GM12878 (cell line): ENCODE measurements around the gene PCSK9. TPM values are rescaled to one million over a fixed set of nuclear protein-coding genes. Genes with fewer than 3 reads are reported as not detected.

Experiments
- ATAC-seq: fragments of 200-7000 bp; cut with Tn5 transposase; 3 replicates; pipeline ENCODE4 v1.9.1; 2020; ENCODE audit warnings: mild to moderate bottlenecking, moderate library complexity
- BruUV-seq: library from RNA; stranded (reverse); fragments of 400-500 nt; replicated peaks from 2 replicates; lab custom pipeline; 2021; lab: Mats Ljungman, UMichigan
- CTCF ChIA-PET: fragments of 300-600 bp; sonication (Branson Sonifier 250); formaldehyde crosslinking; extraction: SDS; loops from one replicate; lab custom pipeline; 2021; ENCODE audit warnings: inconsistent platforms; lab: Yijun Ruan, JAX
- POLR2A ChIA-PET: fragments of 350-600 bp; formaldehyde crosslinking; extraction: SDS; loops from one replicate; lab custom pipeline; 2021; ENCODE audit warnings: inconsistent platforms; lab: Charles Lee
- RAD21 ChIA-PET: fragments of 300-600 bp; sonication (Branson Sonifier 250); formaldehyde crosslinking; loops from one replicate; lab custom pipeline; 2023; ENCODE audit warnings: antibody characterized with exemption; ENCODE audit not compliant: unreplicated experiment; lab: Charles Lee
- SMC1A ChIA-PET: fragments of 300-600 bp; sonication (Branson Sonifier 250); formaldehyde crosslinking; loops from one replicate; lab custom pipeline; 2023; ENCODE audit not compliant: unreplicated experiment, uncharacterized antibody; lab: Charles Lee
- DNase-seq: peaks from one replicate; pipeline ENCODE4 v3.0.0-alpha.2; 2011; ENCODE audit warnings: low read depth, low spot score
- FAIRE-seq: peaks from 3 replicates; lab custom pipeline; 2011; peaks lifted over from hg19 to GRCh38; lab: Jason Lieb, UNC
- H2AFZ ChIP-seq: 2 replicates; pipeline ENCODE4 v1.6.0; 2011; ENCODE audit warnings: low read depth, low read length, control low read depth; ENCODE audit not compliant: control insufficient read depth
- H3K27ac ChIP-seq: 2 replicates; pipeline ENCODE4 v1.5.1; 2011; ENCODE audit warnings: control low read depth; ENCODE audit not compliant: control insufficient read depth, insufficient read depth
- H3K27me3 ChIP-seq, 2 experiments: replicated peaks in 1 of 2; 2 replicates each; pipeline versions ENCODE4 v1.6.0 to v1.6.1; 2011; ENCODE audit warnings: low read length in 1 of 2; ENCODE audit not compliant: control insufficient read depth in 2 of 2, insufficient read depth in 2 of 2
- H3K36me3 ChIP-seq, 2 experiments: 2 replicates each; pipeline ENCODE4 v1.5.1; 2011; ENCODE audit warnings: low read length in 1 of 2; ENCODE audit not compliant: control insufficient read depth in 2 of 2, insufficient read depth in 2 of 2
- H3K4me1 ChIP-seq: 2 replicates; pipeline ENCODE4 v1.6.1; 2011; ENCODE audit warnings: mild to moderate bottlenecking, low read length, moderate library complexity, mixed read lengths; ENCODE audit not compliant: control insufficient read depth, insufficient read depth
- H3K4me2 ChIP-seq: 2 replicates; pipeline ENCODE4 v1.6.0; 2011; ENCODE audit warnings: control low read depth; ENCODE audit not compliant: control insufficient read depth, insufficient read depth
- H3K4me3 ChIP-seq: fragments of 200-600 bp; sonication (generic); 2 replicates; pipeline ENCODE4 v1.5.1; 2016
- H3K79me2 ChIP-seq: 2 replicates; pipeline ENCODE4 v1.6.0; 2011; ENCODE audit warnings: low read length; ENCODE audit not compliant: control insufficient read depth, insufficient read depth
- H3K9ac ChIP-seq: 2 replicates; pipeline ENCODE4 v1.8.0; 2011; ENCODE audit warnings: low read length, control low read depth, mixed read lengths; ENCODE audit not compliant: control insufficient read depth, insufficient read depth
- H3K9me3 ChIP-seq: replicated peaks from 3 replicates; pipeline ENCODE4 v1.5.1; 2011; ENCODE audit warnings: mild to moderate bottlenecking, low read length; ENCODE audit not compliant: control insufficient read depth, insufficient read depth
- H4K20me1 ChIP-seq: 2 replicates; pipeline ENCODE4 v1.6.0; 2011; ENCODE audit not compliant: control insufficient read depth, insufficient read depth
- CREM ChIP-seq: IDR thresholded peaks from 2 replicates; pipeline ENCODE4 v1.6.1; 2014; ENCODE audit warnings: antibody characterized with exemption, low read depth
- CUX1 ChIP-seq: IDR thresholded peaks from 2 replicates; pipeline ENCODE4 v1.6.1; 2012; ENCODE audit warnings: improper control_type of control experiment, low read depth, low read length; ENCODE audit not compliant: insufficient replicate concordance
- ESRRA ChIP-seq: IDR thresholded peaks from 2 replicates; pipeline ENCODE4 v1.6.1; 2012; ENCODE audit warnings: mild to moderate bottlenecking, low read length, improper control_type of control experiment
- RAD21 ChIP-seq: IDR thresholded peaks from 2 replicates; pipeline ENCODE4 v1.6.1; 2011; ENCODE audit warnings: mild to moderate bottlenecking, low read depth, low read length, moderate library complexity; ENCODE audit not compliant: insufficient read depth
- SMC3 ChIP-seq: IDR thresholded peaks from 2 replicates; pipeline ENCODE4 v1.6.1; 2011; ENCODE audit warnings: low read length, improper control_type of control experiment, borderline replicate concordance
- TCF12 ChIP-seq: IDR thresholded peaks from 2 replicates; pipeline ENCODE4 v1.6.1; 2011; ENCODE audit warnings: low read depth, mild to moderate bottlenecking, low read length
- ZBTB4 ChIP-seq: fragments of 450-650 bp; formaldehyde crosslinking; IDR thresholded peaks from 2 replicates; pipeline ENCODE4 v1.4.0; 2022; ENCODE audit warnings: mild to moderate bottlenecking, moderate library complexity
- ZNF592 ChIP-seq: fragments of 450-650 bp; IDR thresholded peaks from 2 replicates; pipeline ENCODE4 v1.6.1; 2017; ENCODE audit warnings: mild to moderate bottlenecking, moderate library complexity
- WGBS: methylation state at CpG from one replicate; pipeline ENCODE4 v1.1.6; 2016; ENCODE audit warnings: low lambda C conversion rate; ENCODE audit not compliant: insufficient replicate concordance, insufficient coverage; ENCODE audit errors: missing lambda C conversion rate; 5-methylcytosine and 5-hydroxymethylcytosine counted together
- in situ Hi-C: fragments of 300-500 bp; cut with MboI; formaldehyde crosslinking; loops from 9 replicates; pipeline ENCODE4 v1.14.3; 2018; ENCODE audit warnings: mixed read lengths
- intact Hi-C: fragments of 100-400 bp; cut with micrococcal nuclease; formaldehyde crosslinking; loops from one replicate; pipeline ENCODE4 v1.14.2; 2022; ENCODE audit not compliant: unreplicated experiment
- polyA plus RNA-seq, 11 experiments: library from polyadenylated mRNA; depleted of rRNA in 4 of 11; unstranded in 6 of 11; stranded (reverse) in 5 of 11; fragments of >200 nt; fragmentation: Nextera tagmentation in 4 of 11; fragmentation: Illumina TruSeq in 1 of 11; extraction: Ambion mirVana in 4 of 11; extraction: Trizol in 1 of 11; gene quantifications; 1 replicate in 1 of 11; 2 replicates in 10 of 11; pipeline versions ENCODE4 v1.2.1 to v1.2.3, GENCODE V29; 2011 to 2016; ENCODE audit warnings: inconsistent platforms in 2 of 11, missing spikeins in 2 of 11, low read depth in 1 of 11
- total RNA-seq, 4 experiments: library from RNA; depleted of rRNA in 3 of 4; stranded (reverse); fragments of >200 nt in 3 of 4; fragmentation: Illumina TruSeq in 1 of 4; extraction: Trizol in 1 of 4; gene quantifications; 2 replicates each; pipeline versions ENCODE4 v1.2.1 to v1.2.3, GENCODE V29; 2013 to 2021

Gene PCSK9
- total and polyA plus RNA-seq, 10 of the 15 experiments (the other 5 are each of a cell fraction or from before 2014, with no cell fraction given): 0.03 to 0.15 TPM; not detected in 8

GRCh38 chr1:55018395-55018794, 21.0 kb upstream of the PCSK9 start (continued):
- TF ChIP-seq ZBTB4: no peak
- no peak for TF ChIP-seq TCF12
- no peak for TF ChIP-seq CREM
- no peak for TF ChIP-seq ESRRA
- TF ChIP-seq, all 136 proteins: peak for 0

- ChIA-PET POLR2A (no interaction called here), RAD21 (interaction anchor here (1.0 to 1.5 kb wide), 9 partner anchors 32 to 209 kb away, joined by 3 to 39 read pairs (median 4); no protein-coding TSS in a partner anchor), SMC1A (interaction anchor here (1.0 to 3.3 kb wide), 10 partner anchors 14 to 84 kb away, joined by 3 to 37 read pairs (median 6); no protein-coding TSS in a partner anchor), CTCF (interaction anchor here (0.7 to 14.2 kb wide), 20 partner anchors 10 to 256 kb away, joined by 3 to 218 read pairs (median 4); partner anchors contain the start of gene BSND)
- Histone ChIP-seq H3K27ac (no peak overlapping the region), H3K27me3 (no peaks in the 10 kb centered on the region), H3K4me1 (no peaks in the 10 kb centered on the region), H2AFZ (no peak overlapping the region; the same call in 1 of the 2 replicates), H3K9me3 (no peaks in the 10 kb centered on the region), H4K20me1 (no peaks in the 10 kb centered on the region), H3K36me3 (no peaks in the 10 kb centered on the region), H3K79me2 (no peaks in the 10 kb centered on the region), H3K9ac (no peak overlapping the region), H3K4me2 (no peak overlapping the region), H3K4me3 (no peak overlapping the region)
- in situ Hi-C loops: no loop called here
- WGBS: 37% methylated on average over 15 of the region's 15 CpGs
- DNase-seq (peak; percentile 1), ATAC-seq (peak; percentile 100), FAIRE-seq (peak; percentile 88)
- BruUV-seq: no TSS peak
- intact Hi-C loops: loop anchor here (1.0 to 2.0 kb wide), 2 partner anchors 77 to 349 kb away; no protein-coding TSS in a partner anchor
- TF ChIP-seq SMC3: peak; percentile 78
- TF ChIP-seq CUX1: no peak
- peak; percentile 67 for TF ChIP-seq RAD21
- 0 out of 2 replicates have a peak, but pooled peaks have one; percentile 16 for TF ChIP-seq TCF12
- no peak for TF ChIP-seq ZNF592
Observed at GRCh38 chr1:55021942-55022546, 17.3 kb upstream of the PCSK9 start.
